ENCODE results near the gene NLGN1. TPM values are rescaled to one million over a fixed set of nuclear protein-coding genes. Genes with fewer than 3 reads are reported as not detected.

Gene NLGN1
- total RNA-seq, 1 experiment from 2014 or later: 5.2 TPM

DNA sequence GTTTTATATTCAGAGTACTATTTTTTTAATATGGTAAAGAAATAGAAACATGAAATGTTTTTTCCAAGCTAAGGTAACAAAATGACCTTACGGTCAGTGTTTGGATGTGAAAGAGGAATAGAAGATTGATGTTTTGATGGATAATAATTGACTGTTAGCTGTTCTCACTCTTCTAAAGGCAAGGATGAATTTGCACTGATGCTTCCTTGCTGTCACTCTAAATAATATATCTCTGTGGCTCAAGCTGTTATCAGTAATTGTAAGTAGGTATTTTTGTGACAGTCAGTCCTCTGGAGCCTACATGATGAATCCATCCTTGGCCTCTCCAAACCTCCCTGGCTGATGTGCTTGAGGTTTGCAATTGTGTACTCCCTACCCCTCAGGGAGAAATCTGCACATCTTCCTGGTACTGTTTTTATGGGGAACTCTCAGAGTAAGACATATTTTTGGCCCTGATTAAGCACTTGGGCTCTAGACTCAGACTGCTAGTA, 283.7 kb downstream of the NLGN1 start:
- TF ChIP-seq, protein P1, sequence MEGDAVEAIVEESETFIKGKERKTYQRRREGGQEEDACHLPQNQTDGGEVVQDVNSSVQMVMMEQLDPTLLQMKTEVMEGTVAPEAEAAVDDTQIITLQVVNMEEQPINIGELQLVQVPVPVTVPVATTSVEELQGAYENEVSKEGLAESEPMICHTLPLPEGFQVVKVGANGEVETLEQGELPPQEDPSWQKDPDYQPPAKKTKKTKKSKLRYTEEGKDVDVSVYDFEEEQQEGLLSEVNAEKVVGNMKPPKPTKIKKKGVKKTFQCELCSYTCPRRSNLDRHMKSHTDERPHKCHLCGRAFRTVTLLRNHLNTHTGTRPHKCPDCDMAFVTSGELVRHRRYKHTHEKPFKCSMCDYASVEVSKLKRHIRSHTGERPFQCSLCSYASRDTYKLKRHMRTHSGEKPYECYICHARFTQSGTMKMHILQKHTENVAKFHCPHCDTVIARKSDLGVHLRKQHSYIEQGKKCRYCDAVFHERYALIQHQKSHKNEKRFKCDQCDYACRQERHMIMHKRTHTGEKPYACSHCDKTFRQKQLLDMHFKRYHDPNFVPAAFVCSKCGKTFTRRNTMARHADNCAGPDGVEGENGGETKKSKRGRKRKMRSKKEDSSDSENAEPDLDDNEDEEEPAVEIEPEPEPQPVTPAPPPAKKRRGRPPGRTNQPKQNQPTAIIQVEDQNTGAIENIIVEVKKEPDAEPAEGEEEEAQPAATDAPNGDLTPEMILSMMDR (conservative IDR thresholded peaks at IDR 0.05): no peak
- no peak overlapping the region for H3K27ac Mint-ChIP-seq
- H2BK20ac ChIP-seq (ENCODE audit: low read depth, low read length, poor library complexity, severe bottlenecking): no peak overlapping the region
- H3K23me2 ChIP-seq (ENCODE audit: insufficient read length, low read depth, low read length, poor library complexity, severe bottlenecking): no peaks in the 10 kb centered on the region
- no peak overlapping the region for H3K14ac ChIP-seq (ENCODE audit: insufficient read depth, low read length)
- H3K79me1 ChIP-seq (ENCODE audit: insufficient read depth, low read depth, low read length, poor library complexity, severe bottlenecking): no peaks in the 10 kb centered on the region
- H4K91ac ChIP-seq (ENCODE audit: insufficient read length, low read depth, low read length): no peak overlapping the region
- H2AK5ac ChIP-seq (ENCODE audit: insufficient read length, low read length): no peak overlapping the region
- H3K4me1 ChIP-seq (ENCODE audit: insufficient read depth, low read length): peaks cover 2% of the 10 kb centered on the region; the same call in 1 of the 2 replicates
- H4K8ac ChIP-seq (replicated peaks; ENCODE audit: insufficient read length, low read depth, low read length): no peak overlapping the region
- H2BK15ac ChIP-seq (ENCODE audit: low read depth, low read length): no peak overlapping the region
- H3K4me3 Mint-ChIP-seq: no peak overlapping the region
- no peaks in the 10 kb centered on the region for H4K20me1 ChIP-seq (ENCODE audit: control insufficient read depth, insufficient read depth, insufficient read length)
- H3K9me3 Mint-ChIP-seq: no peaks in the 10 kb centered on the region
- no peak overlapping the region for H3K27ac ChIP-seq (ENCODE audit: insufficient read length, low read depth, low read length)
- H3T11ph ChIP-seq (ENCODE audit: low read length): no peak overlapping the region
- no peak overlapping the region for H3K23ac ChIP-seq (ENCODE audit: insufficient read length, low read depth, low read length)
- no peaks in the 10 kb centered on the region for H3K36me3 Mint-ChIP-seq (ENCODE audit: insufficient read depth in 1 of 3, low read depth in 3 of 3)
- H3K4ac ChIP-seq (ENCODE audit: low read depth, low read length): no peak overlapping the region
- H3K27me3 ChIP-seq (ENCODE audit: insufficient read depth, low read length): no peaks in the 10 kb centered on the region
- no peaks in the 10 kb centered on the region for H3K27me3 Mint-ChIP-seq (ENCODE audit: low read depth)
- no peak overlapping the region for H3K4me2 ChIP-seq (ENCODE audit: insufficient read depth, insufficient read length, low read length)
- H3K18ac ChIP-seq (ENCODE audit: insufficient read length, low read depth, low read length): no peak overlapping the region
- no peak overlapping the region for H2BK120ac ChIP-seq (ENCODE audit: low read depth, low read length, poor library complexity, severe bottlenecking)
- no peaks in the 10 kb centered on the region for H3K9me3 ChIP-seq (ENCODE audit: control insufficient read depth, low read depth, low read length)
- H3K56ac ChIP-seq (ENCODE audit: insufficient read length, low read depth, low read length): no peak overlapping the region
- no peak overlapping the region for H2BK12ac ChIP-seq (ENCODE audit: insufficient read length, low read depth, low read length)
- H2AFZ ChIP-seq (ENCODE audit: low read length): no peak overlapping the region
- no peak overlapping the region for H2BK5ac ChIP-seq (ENCODE audit: insufficient read length, low read length)
- no peaks in the 10 kb centered on the region for H3K79me2 ChIP-seq (ENCODE audit: insufficient read depth, low read length)
- peaks cover 7% of the 10 kb centered on the region in 2 experiments for H3K4me1 Mint-ChIP-seq
- H4K5ac ChIP-seq (ENCODE audit: insufficient read length, low read depth, low read length): no peak overlapping the region
- no peak for DNase-seq
- no peak overlapping the region for H3K9ac ChIP-seq (ENCODE audit: extremely low read depth, insufficient read length, low read length)
- WGBS (ENCODE audit: extremely low coverage, insufficient read length, low lambda C conversion rate): no CpG with 5 or more reads among the region's 1 CpG

All from H9 (cell line).